GM19099 (cell line): ENCODE results near the gene TMEM200C.

ENCODE experiments used
- POLR2A ChIP-seq: IDR thresholded peaks from 3 replicates; pipeline ENCODE4 v1.6.1; 2011; ENCODE audit warnings: low read depth; ENCODE audit not compliant: insufficient read length; ENCODE audit errors: extremely low read depth

TMEM200C gene

GRCh38 chr18:5871426-5871825 is 23.9 kb downstream of the TMEM200C start:
- no peak for TF ChIP-seq POLR2A

GRCh38 chr18:5868218-5868854 is 27.0 kb downstream of the TMEM200C start:
- no peak for TF ChIP-seq POLR2A

- TF ChIP-seq POLR2A: no peak
These were observed 29.8 kb downstream of the TMEM200C start for GRCh38 chr18:5865521-5865920.

- no peak for TF ChIP-seq POLR2A
These were observed 38.1 kb downstream of the TMEM200C start for GRCh38 chr18:5857180-5857579.

- TF ChIP-seq POLR2A: no peak
These were observed 42.1 kb downstream of the TMEM200C start for GRCh38 chr18:5853253-5853652.

- TF ChIP-seq POLR2A: no peak
These were observed 43.3 kb downstream of the TMEM200C start for GRCh38 chr18:5851998-5852397.

- no peak for TF ChIP-seq POLR2A
These were observed 52.7 kb downstream of the TMEM200C start for GRCh38 chr18:5842653-5843052.

- TF ChIP-seq POLR2A: no peak
These were observed 53.8 kb downstream of the TMEM200C start for GRCh38 chr18:5841518-5841917.

- no peak for TF ChIP-seq POLR2A
These were observed 54.8 kb downstream of the TMEM200C start for GRCh38 chr18:5840547-5840946.

- TF ChIP-seq POLR2A: no peak
These were observed 55.3 kb downstream of the TMEM200C start for GRCh38 chr18:5840025-5840424.

- TF ChIP-seq POLR2A: no peak
These were observed 56.2 kb downstream of the TMEM200C start for GRCh38 chr18:5839102-5839501.
